Measurements from ENCODE around the gene TUBB3.
"Not testable (repeated sequence)": the region's sequence is repeated elsewhere in the genome, so short reads cannot be mapped to it uniquely, and the experiment has no call there.

The TUBB3 gene

GRCh38 chr16:89925596-89926079 is 2.5 kb downstream of the TUBB3 start:
- TF ChIP-seq CTCF (conservative IDR thresholded peaks at IDR 0.05; ENCODE audit: low read depth, low read length) = no peak
- no peak for DNase-seq (ENCODE audit: low read depth)
- H3K4me3 ChIP-seq (ENCODE audit: low read length) = peak overlapping the region; percentile 88

- DNase-seq (ENCODE audit: low read depth) = no peak
- no peak for TF ChIP-seq CTCF (conservative IDR thresholded peaks at IDR 0.05; ENCODE audit: low read depth, low read length)
- no peak overlapping the region for H3K4me3 ChIP-seq (ENCODE audit: low read length)
These were observed 8.3 kb downstream of the TUBB3 start for GRCh38 chr16:89931305-89931896.

GRCh38 chr16:89931964-89932363 is 8.8 kb downstream of the TUBB3 start:
- no peak for TF ChIP-seq CTCF (conservative IDR thresholded peaks at IDR 0.05; ENCODE audit: low read depth, low read length)
- no peak for DNase-seq (ENCODE audit: low read depth)

GRCh38 chr16:89934019-89934418 is 10.9 kb downstream of the TUBB3 start:
- not testable (repeated sequence) for DNase-seq (ENCODE audit: low read depth); H3K4me3 ChIP-seq (ENCODE audit: low read length)

More at GRCh38 chr16:89931964-89932363, 8.8 kb downstream of the TUBB3 start:
- no peak overlapping the region for H3K4me3 ChIP-seq (ENCODE audit: low read length)

GRCh38 chr16:89934611-89935553 is 11.7 kb downstream of the TUBB3 start:
- TF ChIP-seq CTCF (conservative IDR thresholded peaks at IDR 0.05; ENCODE audit: low read depth, low read length) = no peak
- no peak for DNase-seq (ENCODE audit: low read depth)
- H3K4me3 ChIP-seq (ENCODE audit: low read length) = no peak overlapping the region

GRCh38 chr16:89935620-89936019 is 12.5 kb downstream of the TUBB3 start:
- not testable (repeated sequence) for DNase-seq (ENCODE audit: low read depth); H3K4me3 ChIP-seq (ENCODE audit: low read length)

- no peak for DNase-seq (ENCODE audit: low read depth)
- H3K4me3 ChIP-seq (ENCODE audit: low read length) = no peak overlapping the region
- TF ChIP-seq CTCF (conservative IDR thresholded peaks at IDR 0.05; ENCODE audit: low read depth, low read length) = no peak
These were observed 12.9 kb downstream of the TUBB3 start for GRCh38 chr16:89936034-89936433.

GRCh38 chr16:89936508-89936907 is 13.4 kb downstream of the TUBB3 start:
- no peak for TF ChIP-seq CTCF (conservative IDR thresholded peaks at IDR 0.05; ENCODE audit: low read depth, low read length)
- no peak for DNase-seq (ENCODE audit: low read depth)
- H3K4me3 ChIP-seq (ENCODE audit: low read length) = no peak overlapping the region

All from retinal pigment epithelial cell (primary cell).